ENCODE data around the gene SLC12A8.

The SLC12A8 gene

DNA sequence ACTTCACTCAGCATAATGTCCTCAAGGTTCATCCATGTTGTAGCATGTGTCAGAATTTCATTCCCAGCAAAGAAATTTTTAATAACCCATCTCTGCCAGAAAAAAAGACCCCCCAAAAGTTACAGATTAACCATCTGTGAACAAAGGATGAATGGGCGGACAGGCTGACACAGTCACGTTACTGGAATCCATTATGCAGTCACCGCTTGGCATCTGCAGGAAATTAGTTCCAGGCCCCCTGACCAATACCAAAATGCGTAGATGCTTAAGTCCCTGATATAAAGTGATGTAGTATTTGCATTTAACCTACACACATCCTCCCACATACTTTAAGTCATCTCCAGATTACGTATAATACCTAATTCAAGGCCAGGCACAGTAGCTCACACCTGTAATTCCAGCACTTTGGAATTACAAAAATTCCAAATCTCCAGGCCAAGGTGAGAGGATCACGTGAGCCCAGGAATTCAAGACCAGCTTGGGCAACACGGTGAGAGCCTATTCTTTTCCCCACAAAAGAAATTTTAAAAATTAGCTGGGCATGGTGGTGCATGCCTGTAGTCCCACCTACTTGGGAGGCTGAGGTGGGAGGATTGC, 1.5 kb upstream of the SLC12A8 start:
- no peak for DNase-seq (ENCODE audit: low spot score)

- DNase-seq (ENCODE audit: low spot score) = no peak
Measured at GRCh38 chr3:125213364-125213755, 812 bp upstream of the SLC12A8 start.

DNA sequence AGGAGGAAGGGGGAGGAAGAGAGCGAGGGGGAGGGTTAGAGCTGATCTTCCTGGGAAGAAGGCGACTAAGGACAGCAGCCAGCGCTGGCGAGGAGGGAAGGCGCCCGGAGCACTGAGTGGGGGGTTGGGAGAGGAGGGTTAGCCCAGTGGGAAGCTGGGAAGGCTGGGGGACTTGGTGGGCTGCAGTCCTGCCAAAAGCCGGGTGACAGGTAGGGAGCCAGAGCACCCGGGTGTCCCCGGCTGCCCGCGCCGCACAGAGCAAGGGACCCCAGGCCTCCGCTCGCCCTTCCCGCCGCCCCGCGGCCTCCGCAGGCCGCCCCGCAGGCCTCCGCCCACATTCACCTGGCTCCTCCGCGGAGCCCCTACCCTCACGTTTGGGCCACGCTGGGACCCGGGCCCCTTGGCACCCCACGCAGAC, 448 bp downstream of the SLC12A8 start:
- DNase-seq (ENCODE audit: low spot score) = no peak

- no peak for DNase-seq (ENCODE audit: low spot score)
Measured at GRCh38 chr3:125211523-125212090, 941 bp downstream of the SLC12A8 start.

GRCh38 chr3:125207949-125208568, 4.5 kb downstream of the SLC12A8 start:
- DNase-seq (ENCODE audit: low spot score) = no peak

GRCh38 chr3:125207507-125207906, 5.0 kb downstream of the SLC12A8 start:
- DNase-seq (ENCODE audit: low spot score) = no peak

GRCh38 chr3:125206934-125207333, 5.6 kb downstream of the SLC12A8 start:
- no peak for DNase-seq (ENCODE audit: low spot score)

GRCh38 chr3:125203731-125204130, 8.8 kb downstream of the SLC12A8 start:
- DNase-seq (ENCODE audit: low spot score) = no peak

DNA sequence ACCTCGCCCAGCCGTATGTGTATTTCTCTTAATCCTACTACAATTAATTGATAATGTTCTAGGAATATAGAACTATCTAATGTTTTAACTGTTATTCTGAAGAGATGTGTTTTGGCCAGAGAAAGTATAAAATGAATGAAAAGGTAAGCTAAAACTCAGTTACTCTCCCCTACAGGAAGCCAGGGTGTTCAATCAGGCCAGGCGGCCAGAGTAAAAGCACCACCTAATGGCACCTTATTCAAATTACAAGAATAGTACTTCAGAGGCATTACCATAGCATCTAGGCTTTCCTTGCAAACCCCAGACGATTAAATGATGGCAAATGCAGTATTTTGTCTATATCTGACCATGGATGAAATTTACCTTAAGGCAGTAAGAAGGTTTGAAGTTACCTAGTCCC, 10.4 kb downstream of the SLC12A8 start:
- DNase-seq (ENCODE audit: low spot score) = no peak

- no peak for DNase-seq (ENCODE audit: low spot score)
Measured at GRCh38 chr3:125200731-125201139, 11.8 kb downstream of the SLC12A8 start.

DNA sequence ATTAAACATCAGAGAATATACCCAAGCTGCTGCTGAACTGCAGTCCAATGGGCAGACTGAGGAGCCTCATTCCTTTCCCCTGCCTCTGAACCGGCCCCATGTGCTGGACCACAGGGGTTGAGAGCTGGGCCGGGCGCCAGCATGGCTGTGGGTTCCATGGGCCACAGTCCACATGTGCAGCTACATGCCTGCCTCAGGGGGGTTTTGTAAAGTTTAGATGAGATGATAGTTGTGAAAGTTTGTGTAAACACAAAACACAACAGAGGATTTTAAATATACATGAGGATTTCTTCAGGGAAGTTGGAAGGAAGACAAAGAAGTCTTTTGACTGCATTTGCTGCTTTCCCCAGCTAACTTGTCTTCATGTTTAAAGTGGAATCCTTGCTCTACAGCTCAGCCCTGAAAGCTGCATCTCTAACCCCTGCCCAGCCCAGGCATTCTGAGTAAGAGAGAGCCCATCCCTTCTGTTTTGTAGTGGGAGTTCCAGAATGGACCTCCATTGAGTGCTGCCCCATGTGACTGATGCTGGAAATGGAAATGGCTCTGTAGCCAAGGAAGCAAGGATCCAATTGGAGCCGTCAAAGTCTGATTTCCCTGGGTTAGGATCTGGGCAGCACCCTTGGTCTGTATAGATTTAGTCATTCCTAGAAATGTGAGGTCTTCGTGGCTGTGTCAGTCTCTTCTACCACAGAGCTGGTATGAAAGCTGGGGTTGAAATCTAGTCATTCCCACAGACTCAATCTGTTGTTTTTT, 17.5 kb downstream of the SLC12A8 start:
- DNase-seq (ENCODE audit: low spot score) = no peak

DNA sequence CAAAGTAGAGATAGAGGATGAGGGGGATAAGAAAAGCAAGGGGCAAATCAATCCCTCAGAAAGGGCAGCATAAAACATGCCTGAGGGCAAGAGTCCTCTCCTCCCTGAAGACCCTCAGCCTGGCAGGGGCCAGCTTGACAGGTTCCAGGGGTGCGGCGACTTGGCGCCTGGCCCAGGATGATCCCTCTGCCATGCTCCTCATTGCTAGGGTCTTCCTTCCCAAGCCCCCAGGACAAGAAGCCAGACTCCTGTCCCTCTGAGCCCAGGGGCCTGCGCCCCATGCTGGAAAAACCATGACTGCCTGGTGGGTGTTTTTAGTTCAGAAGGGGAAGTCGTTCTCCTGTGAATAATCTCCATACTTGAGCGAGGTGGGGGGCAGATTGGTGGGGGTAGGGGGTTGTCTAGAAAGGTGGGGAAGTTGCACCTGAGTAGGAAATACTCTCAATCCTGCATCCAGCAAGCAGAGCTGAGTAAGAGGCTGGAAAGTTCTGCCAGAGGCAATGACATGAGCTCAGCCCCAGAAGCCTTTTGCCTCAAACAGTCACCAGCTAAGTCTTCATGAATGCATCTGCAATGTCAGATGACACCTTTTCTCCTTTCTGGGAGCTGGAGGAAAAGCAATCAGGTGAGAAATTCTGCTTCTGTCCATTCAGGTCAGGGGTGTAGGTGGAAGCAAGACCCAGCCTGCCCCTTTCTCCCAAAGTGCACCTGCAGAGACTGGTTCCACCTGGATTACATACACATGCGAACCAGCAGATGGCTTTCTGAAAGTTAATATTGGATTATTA, 18.3 kb downstream of the SLC12A8 start:
- DNase-seq (ENCODE audit: low spot score) = no peak

GRCh38 chr3:125192190-125193035, 20.1 kb downstream of the SLC12A8 start:
- no peak for DNase-seq (ENCODE audit: low spot score)

GRCh38 chr3:125191730-125192129, 20.8 kb downstream of the SLC12A8 start:
- DNase-seq (ENCODE audit: low spot score) = no peak

GRCh38 chr3:125191256-125191655, 21.3 kb downstream of the SLC12A8 start:
- no peak for DNase-seq (ENCODE audit: low spot score)

DNA sequence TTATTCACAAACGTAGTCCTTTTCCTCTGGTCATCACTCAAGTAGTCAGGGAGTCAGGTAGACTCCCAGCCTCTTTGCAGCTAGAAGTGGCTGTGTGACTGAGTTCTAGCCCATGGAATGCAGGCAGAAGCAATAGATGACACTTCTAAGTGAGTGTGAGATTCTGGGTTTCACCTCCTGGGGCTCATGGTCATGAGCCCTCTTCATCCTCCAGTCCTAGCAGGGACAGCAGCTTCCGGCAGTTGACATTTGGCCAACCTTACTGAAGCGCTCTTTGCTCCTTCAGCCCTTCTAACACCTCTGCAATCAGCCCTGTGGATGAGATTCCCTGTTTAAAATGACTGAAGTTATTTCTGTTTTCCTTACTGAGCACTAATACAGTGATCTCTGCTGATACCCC, 21.8 kb downstream of the SLC12A8 start:
- DNase-seq (ENCODE audit: low spot score) = no peak

GRCh38 chr3:125189378-125190165, 23.0 kb downstream of the SLC12A8 start:
- no peak for DNase-seq (ENCODE audit: low spot score)

DNA sequence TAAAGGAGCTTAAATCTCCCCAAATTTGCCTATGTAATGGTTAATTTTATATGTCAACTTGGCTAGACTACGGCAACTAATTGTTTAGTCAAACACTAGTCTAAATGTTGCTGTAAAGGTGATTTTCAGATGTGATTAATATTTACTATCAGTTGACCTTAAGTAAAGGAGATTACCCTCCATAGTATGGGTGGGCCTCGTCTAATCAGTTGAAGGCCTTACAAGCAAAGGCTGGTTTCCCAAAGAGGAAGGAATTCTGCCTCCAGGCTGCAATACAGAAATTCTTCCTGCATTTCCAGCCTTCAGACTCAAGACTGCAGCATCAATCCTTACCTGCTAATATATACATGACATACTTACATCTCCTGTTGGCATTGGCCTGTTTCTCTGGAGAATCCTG, 23.6 kb downstream of the SLC12A8 start:
- DNase-seq (ENCODE audit: low spot score) = no peak

- no peak for DNase-seq (ENCODE audit: low spot score)
Measured at GRCh38 chr3:125187599-125187910, 25.0 kb downstream of the SLC12A8 start.

GRCh38 chr3:125186800-125187598, 25.5 kb downstream of the SLC12A8 start:
- no peak for DNase-seq (ENCODE audit: low spot score)

Measured in CD4-positive, alpha-beta T cell treated with Interleukin-2 at 100 ng/mL for 4 hours (primary cell).